Immature natural killer cell (primary cell): ENCODE measurements around the gene KRTAP4-16. TPM values are rescaled to one million over a fixed set of nuclear protein-coding genes. Genes with fewer than 3 reads are reported as not detected.
"Not testable (repeated sequence)": the region's sequence is repeated elsewhere in the genome, so short reads cannot be mapped to it uniquely, and the experiment has no call there.

Experiments used
- DNase-seq, 3 donors: peaks; one replicate each; pipeline ENCODE4 v3.0.0; 2022; ENCODE audit warnings: mixed read lengths in 1 of 3
- H3K27ac Mint-ChIP-seq, 6 donors: one replicate each; pipeline ENCODE4 v1.8.0; 2020; ENCODE audit warnings: mixed read lengths in 6 of 6, mild to moderate bottlenecking in 5 of 6, inconsistent platforms in 4 of 6, moderate library complexity in 3 of 6
- H3K27me3 Mint-ChIP-seq, 3 donors: one replicate each; pipeline ENCODE4 v1.8.0; 2020 to 2021; ENCODE audit warnings: low read depth in 3 of 3, mild to moderate bottlenecking in 3 of 3, mixed read lengths in 3 of 3, moderate library complexity in 3 of 3, inconsistent platforms in 1 of 3
- H3K36me3 Mint-ChIP-seq, 3 donors: one replicate each; pipeline ENCODE4 v1.8.0; 2020; ENCODE audit warnings: mixed read lengths in 3 of 3, inconsistent platforms in 2 of 3, mild to moderate bottlenecking in 2 of 3
- H3K4me1 Mint-ChIP-seq, 2 donors: one replicate each; pipeline ENCODE4 v1.8.0; 2020; ENCODE audit warnings: inconsistent platforms in 2 of 2, mild to moderate bottlenecking in 2 of 2, mixed read lengths in 2 of 2, moderate library complexity in 1 of 2
- H3K4me3 Mint-ChIP-seq, 5 donors: one replicate each; pipeline ENCODE4 v1.8.0; 2020; ENCODE audit warnings: mild to moderate bottlenecking in 5 of 5, mixed read lengths in 5 of 5, inconsistent platforms in 3 of 5, moderate library complexity in 3 of 5
- H3K9me3 Mint-ChIP-seq, 6 donors: one replicate each; pipeline ENCODE4 v1.8.0; 2020; ENCODE audit warnings: mild to moderate bottlenecking in 6 of 6, mixed read lengths in 6 of 6, inconsistent platforms in 4 of 6, moderate library complexity in 3 of 6
- polyA plus RNA-seq, 3 donors: library from polyadenylated mRNA; unstranded; fragments of 300-500 nt; fragmentation: Illumina TruSeq; gene quantifications; one replicate each; pipeline ENCODE4 v1.2.3, GENCODE V29; 2021

The KRTAP4-16 gene
- polyA plus RNA-seq, 3 donors from 2014 or later = not detected

GRCh38 chr17:41108728-41109386 is 6.8 kb upstream of the KRTAP4-16 start:
- not testable (repeated sequence) for H3K9me3 Mint-ChIP-seq, H3K4me1 Mint-ChIP-seq, H3K36me3 Mint-ChIP-seq, H3K4me3 Mint-ChIP-seq, H3K27ac Mint-ChIP-seq, DNase-seq
- peaks cover 3 to 12% (median 3%) of the 10 kb centered on the region in 3 donors for H3K27me3 Mint-ChIP-seq

- no peaks in the 10 kb centered on the region for H3K4me1 Mint-ChIP-seq
- no peaks in the 10 kb centered on the region for H3K36me3 Mint-ChIP-seq
- no peaks in the 10 kb centered on the region for H3K9me3 Mint-ChIP-seq
- peaks cover 3 to 12% (median 5%) of the 10 kb centered on the region in 3 donors for H3K27me3 Mint-ChIP-seq
- H3K4me3 Mint-ChIP-seq = no peak overlapping the region
- DNase-seq = no peak
- no peak overlapping the region for H3K27ac Mint-ChIP-seq
Observed at GRCh38 chr17:41107941-41108450, 6.0 kb upstream of the KRTAP4-16 start.

GRCh38 chr17:41105347-41105746 is 3.3 kb upstream of the KRTAP4-16 start, which contains the start of gene KRTAP4-9:
Gene KRTAP4-9, plus strand, starts transcription at chr17:41105389. Its CDS starts 0 bp downstream, at chr17:41105389.
- H3K27ac Mint-ChIP-seq, H3K36me3 Mint-ChIP-seq, H3K4me3 Mint-ChIP-seq, H3K27me3 Mint-ChIP-seq, H3K9me3 Mint-ChIP-seq, H3K4me1 Mint-ChIP-seq, DNase-seq: not testable (repeated sequence)

DNA sequence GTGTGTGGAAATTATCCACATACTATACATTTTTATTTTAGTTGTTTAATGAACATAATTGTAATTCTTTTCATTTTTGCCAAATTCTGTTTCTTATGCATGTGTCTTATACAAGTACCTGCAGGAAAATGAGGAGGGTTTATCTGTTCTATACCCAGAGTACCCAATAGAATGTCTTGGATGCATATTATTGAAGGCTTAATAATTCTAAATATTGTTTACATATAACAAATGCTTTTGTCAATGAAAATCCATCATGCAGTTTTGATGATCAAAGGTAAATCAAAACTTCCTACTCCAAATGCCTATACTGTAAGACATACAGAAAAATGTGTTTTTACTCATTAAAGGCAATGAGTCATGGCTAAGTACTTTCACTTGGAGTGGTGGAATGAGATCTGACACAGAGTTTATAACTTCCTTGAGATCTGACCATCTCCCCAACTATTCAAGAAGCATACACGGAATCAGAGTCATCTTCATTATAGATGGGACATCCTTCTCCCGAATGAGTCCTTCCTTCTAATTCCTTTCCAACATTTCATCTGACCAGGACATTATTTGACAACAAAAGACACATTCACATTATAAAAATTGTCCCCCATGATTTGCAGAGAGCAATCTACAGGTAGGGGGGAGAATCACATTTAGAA is 2.5 kb upstream of the KRTAP4-16 start:
- not testable (repeated sequence) for H3K9me3 Mint-ChIP-seq, H3K36me3 Mint-ChIP-seq, DNase-seq, H3K4me3 Mint-ChIP-seq, H3K4me1 Mint-ChIP-seq, H3K27ac Mint-ChIP-seq, H3K27me3 Mint-ChIP-seq

DNA sequence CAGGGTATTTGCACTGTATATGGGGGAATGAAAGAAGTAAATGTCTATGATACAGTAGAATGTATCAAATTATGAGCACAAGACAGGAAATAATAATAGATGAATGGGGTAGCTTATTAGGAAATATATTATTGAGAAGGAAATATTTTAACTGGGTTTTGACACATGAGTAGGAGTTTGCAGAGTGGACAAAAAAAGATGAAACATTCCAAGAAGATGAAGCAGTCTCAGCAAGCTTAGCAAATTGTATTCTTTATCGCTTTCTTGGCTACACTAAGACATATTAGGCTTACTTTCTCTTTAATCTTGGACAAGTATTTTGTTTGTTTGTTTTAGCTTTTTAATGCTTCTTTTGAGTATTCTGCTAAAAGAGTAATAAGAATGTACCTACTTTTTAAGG is 1.9 kb upstream of the KRTAP4-16 start:
- Mint-ChIP-seq H3K27me3 (peaks cover 3 to 9% (median 7%) of the 10 kb centered on the region in 3 donors), H3K27ac (no peak overlapping the region), H3K4me3 (no peak overlapping the region), H3K9me3 (no peaks in the 10 kb centered on the region), H3K4me1 (no peaks in the 10 kb centered on the region), H3K36me3 (no peaks in the 10 kb centered on the region)
- DNase-seq = no peak

DNA sequence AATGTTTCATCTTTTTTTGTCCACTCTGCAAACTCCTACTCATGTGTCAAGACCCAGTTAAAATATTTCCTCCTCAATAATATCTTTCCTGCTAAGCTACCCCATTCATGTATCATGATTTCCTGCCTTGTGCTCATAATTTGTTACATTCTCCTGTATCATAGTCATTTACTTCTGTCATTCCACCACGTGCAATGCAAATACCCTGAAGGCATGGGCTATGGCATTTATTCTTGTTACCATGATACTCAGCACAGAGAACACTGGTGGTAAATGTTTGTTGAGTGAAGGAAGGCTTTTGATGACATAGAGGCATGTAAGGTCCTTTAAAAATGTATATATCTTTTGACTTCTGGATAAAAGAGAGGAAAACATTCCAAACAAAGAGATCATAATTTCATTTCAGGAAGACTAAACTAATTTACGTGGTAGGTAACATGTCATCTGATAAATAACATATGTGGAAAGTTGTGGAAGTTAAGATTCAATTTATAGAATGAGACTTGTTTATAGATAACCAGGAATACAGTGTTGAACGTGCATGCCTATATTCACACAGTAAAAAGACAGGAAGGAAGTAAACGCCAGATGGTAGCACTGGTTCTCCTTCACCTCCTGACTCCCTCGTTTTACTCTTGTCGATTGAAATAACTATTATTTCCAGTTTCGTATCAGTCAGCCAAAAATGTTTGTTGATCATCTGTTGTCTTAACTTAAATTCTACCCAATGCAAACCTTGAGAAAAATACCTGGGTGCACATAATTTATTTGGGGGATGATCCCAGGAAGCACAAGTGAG is 2.1 kb downstream of the KRTAP4-16 start:
- H3K4me3 Mint-ChIP-seq, H3K27ac Mint-ChIP-seq, H3K9me3 Mint-ChIP-seq, H3K4me1 Mint-ChIP-seq, H3K36me3 Mint-ChIP-seq, H3K27me3 Mint-ChIP-seq, DNase-seq: not testable (repeated sequence)

DNA sequence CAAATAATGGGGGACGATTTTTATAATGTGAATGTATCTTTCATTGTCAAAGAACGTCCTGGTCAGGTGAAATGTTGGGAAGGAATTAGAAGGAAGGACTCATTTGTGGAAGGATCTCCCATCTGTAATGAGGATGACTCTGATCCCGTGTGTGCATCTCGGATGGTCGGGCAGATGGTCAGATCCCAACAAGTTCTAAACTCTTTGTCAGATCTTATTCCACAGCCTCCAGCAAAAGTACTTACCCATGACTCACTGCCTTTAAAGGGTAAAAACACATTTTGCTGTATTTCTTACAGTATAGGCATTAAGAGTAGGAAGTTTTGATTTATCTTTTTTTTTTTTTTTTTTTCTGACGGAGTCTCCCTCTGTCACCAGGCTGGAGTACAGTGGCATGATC is 3.5 kb downstream of the KRTAP4-16 start:
- Mint-ChIP-seq H3K4me3 (no peak overlapping the region), H3K4me1 (no peaks in the 10 kb centered on the region), H3K9me3 (peaks cover 0 to 3% (median 0%) of the 10 kb centered on the region in 6 donors)

DNA sequence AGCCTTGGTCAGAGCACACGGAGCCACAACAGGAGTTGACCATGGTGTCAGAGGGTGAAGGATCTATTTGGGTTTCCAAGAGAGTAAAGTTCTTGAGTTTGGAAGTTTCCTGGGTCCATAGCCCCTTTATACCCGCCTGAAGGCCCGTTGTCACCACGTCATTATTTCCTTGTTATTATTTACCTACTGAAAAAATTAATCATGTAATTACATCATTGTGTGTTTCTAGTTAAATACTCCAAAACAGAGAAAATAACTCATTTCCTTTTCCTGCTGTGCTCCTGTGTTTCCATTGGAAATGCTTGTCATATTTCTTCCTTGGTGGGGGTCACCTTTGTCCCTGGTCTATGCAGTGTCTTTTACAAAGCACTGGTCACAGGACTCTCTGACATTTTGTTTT is 4.0 kb downstream of the KRTAP4-16 start, which contains the start of gene KRTAP4-8:
KRTAP4-8 (minus strand) TSS at position 101 of the 400 bp plus-strand sequence; CDS start at position 43, 58 bp downstream.
- Mint-ChIP-seq H3K9me3 (peaks cover 0 to 3% (median 0%) of the 10 kb centered on the region in 6 donors), H3K27me3 (peaks cover 2 to 8% (median 7%) of the 10 kb centered on the region in 3 donors), H3K27ac (no peak within 1 kb of the TSS), H3K4me1 (no peaks in the 10 kb centered on the region), H3K4me3 (no peak within 1 kb of the TSS), H3K36me3 (no peaks in the 10 kb centered on the region)
- no peak for DNase-seq

More for the DNA sequence above, 3.5 kb downstream of the KRTAP4-16 start:
- Mint-ChIP-seq H3K27ac (no peak overlapping the region), H3K36me3 (no peaks in the 10 kb centered on the region), H3K27me3 (peaks cover 2 to 9% (median 6%) of the 10 kb centered on the region in 3 donors)
- DNase-seq = no peak

DNA sequence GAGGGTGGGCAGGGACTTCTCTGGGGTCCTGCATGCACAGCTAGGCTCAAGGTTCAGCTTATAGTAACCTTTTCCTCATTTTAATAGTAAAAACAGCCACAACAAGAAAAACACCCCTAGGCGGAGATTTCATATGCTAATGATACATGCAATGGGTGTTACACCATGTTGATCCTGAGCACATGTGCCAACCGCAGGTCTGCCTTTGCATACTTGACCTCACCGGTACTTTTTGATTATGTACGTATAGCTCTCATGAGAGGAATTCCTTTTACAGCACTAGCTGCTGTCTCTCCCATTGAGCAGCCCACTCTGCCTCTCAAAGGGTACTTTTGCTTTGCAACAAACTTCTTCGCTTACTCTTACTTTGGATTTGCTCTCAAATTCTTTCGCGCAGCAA is 6.0 kb downstream of the KRTAP4-16 start:
- no peaks in the 10 kb centered on the region for H3K36me3 Mint-ChIP-seq
- no peaks in the 10 kb centered on the region for H3K4me1 Mint-ChIP-seq
- no peak overlapping the region for H3K4me3 Mint-ChIP-seq
- peaks cover 0 to 3% (median 0%) of the 10 kb centered on the region in 6 donors for H3K9me3 Mint-ChIP-seq
- peaks cover 2 to 12% (median 4%) of the 10 kb centered on the region in 3 donors for H3K27me3 Mint-ChIP-seq
- H3K27ac Mint-ChIP-seq = no peak overlapping the region
- no peak for DNase-seq

DNA sequence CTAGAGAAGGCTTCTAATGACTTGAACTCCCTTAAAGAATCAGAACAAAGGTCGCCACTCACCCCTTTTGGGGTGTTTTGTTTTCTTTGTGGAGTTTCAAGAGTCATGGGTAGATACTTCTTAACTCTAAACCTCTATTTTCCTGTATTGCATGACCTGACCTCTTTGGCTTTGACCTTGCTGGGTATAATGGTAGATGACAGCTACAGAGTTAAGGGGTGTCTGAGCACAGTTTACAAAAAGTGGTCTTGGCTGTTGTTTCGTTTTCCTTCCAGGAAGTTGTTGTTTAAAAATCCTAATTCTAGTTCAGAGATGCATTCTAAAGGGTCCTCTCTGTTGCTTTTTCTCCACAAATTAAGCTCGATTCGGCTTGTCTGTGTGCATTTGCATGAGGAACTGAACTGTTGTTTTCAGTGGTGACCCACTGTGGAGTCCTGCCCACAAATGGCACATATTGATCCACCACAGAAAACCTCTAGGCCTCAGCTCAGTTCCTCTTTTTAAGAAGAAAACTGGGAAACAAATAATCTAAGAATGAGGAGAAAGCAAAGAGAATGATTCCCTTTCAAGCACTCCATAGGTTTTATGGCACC is 13.2 kb downstream of the KRTAP4-16 start:
- peaks cover 2 to 18% (median 5%) of the 10 kb centered on the region in 3 donors for H3K27me3 Mint-ChIP-seq
- H3K36me3 Mint-ChIP-seq, H3K27ac Mint-ChIP-seq, H3K4me1 Mint-ChIP-seq, H3K4me3 Mint-ChIP-seq, DNase-seq, H3K9me3 Mint-ChIP-seq: not testable (repeated sequence)

GRCh38 chr17:41084100-41084856 is 17.7 kb downstream of the KRTAP4-16 start, which contains the start of gene KRTAP4-7:
Gene KRTAP4-7, plus strand, starts transcription at chr17:41084150. Its CDS starts 57 bp downstream, at chr17:41084207.
- H3K27ac Mint-ChIP-seq, H3K4me3 Mint-ChIP-seq, H3K9me3 Mint-ChIP-seq, H3K36me3 Mint-ChIP-seq, H3K4me1 Mint-ChIP-seq, DNase-seq: not testable (repeated sequence)
- peaks cover 0 to 12% (median 3%) of the 10 kb centered on the region in 3 donors for H3K27me3 Mint-ChIP-seq

GRCh38 chr17:41083427-41083826 is 18.6 kb downstream of the KRTAP4-16 start:
- peaks cover 2 to 12% (median 3%) of the 10 kb centered on the region in 3 donors for H3K27me3 Mint-ChIP-seq
- H3K36me3 Mint-ChIP-seq, DNase-seq, H3K9me3 Mint-ChIP-seq, H3K27ac Mint-ChIP-seq, H3K4me3 Mint-ChIP-seq, H3K4me1 Mint-ChIP-seq: not testable (repeated sequence)

GRCh38 chr17:41082626-41083025 is 19.4 kb downstream of the KRTAP4-16 start:
- Mint-ChIP-seq H3K27me3 (peaks cover 2 to 12% (median 3%) of the 10 kb centered on the region in 3 donors), H3K4me1 (no peaks in the 10 kb centered on the region), H3K9me3 (no peaks in the 10 kb centered on the region), H3K27ac (no peak overlapping the region), H3K4me3 (no peak overlapping the region), H3K36me3 (no peaks in the 10 kb centered on the region)
- DNase-seq = no peak
